AG08396 (cell line): ENCODE results near the gene PSMG3.
A peak's percentile ranks its signal among the peaks of the same experiment; 100 is the strongest.

Source experiments
- DNase-seq: peaks from one replicate; pipeline ENCODE4 v3.0.0; 2012; ENCODE audit warnings: low spot score, mixed read lengths

Gene PSMG3

DNA sequence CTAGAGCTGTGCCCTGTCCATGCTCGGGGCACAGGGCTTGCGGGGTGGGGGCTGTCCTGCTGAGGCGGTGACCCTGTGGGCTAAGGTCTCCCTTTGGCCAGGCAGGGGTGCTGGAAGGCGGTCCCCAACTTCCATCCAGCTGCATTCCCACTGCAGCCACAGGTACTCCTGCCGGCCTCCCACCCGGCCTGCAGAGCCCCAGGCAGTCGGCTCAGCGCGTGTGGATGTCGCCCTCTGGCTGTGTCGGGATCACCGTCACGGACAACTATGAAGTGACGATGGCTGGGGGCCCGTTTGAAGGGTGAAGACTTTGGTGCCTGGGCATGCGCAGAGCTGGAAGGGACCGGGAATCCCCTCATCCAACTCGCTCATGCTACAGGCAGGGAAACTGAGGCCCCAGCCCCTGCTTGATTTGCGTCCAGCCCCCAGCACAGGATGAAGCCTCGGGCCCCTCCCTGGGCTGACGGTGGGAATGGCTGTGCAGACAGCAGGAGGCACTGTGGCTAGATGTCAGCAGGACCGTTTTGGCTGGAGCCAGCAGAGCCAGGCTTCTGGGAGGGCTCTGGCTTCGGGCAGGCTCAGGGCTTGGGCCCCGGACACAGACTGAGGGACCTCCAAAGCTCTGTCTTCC is 11.5 kb downstream of the PSMG3 start:
- peak; percentile 29 for DNase-seq

DNA sequence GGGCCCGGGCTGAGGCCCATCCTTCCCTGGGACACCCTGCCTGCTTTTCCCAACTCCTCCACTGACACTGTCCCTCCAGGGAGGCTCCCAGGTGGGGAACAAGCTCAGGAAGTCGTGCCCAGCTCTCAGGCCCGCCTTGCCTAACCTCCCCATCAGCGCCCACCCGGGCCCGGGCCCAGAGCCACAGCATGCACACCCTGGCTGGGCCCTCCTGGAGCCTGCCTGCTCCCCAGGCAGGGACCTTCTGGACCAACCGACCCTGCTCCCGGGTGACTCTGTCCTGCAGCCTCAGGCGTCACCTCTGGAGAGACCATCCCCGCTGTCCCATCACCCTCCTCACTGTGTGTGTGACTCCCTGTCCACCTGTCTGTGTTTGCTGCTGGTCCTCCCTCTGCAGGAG is 12.1 kb downstream of the PSMG3 start:
- peak; percentile 16 for DNase-seq

DNA sequence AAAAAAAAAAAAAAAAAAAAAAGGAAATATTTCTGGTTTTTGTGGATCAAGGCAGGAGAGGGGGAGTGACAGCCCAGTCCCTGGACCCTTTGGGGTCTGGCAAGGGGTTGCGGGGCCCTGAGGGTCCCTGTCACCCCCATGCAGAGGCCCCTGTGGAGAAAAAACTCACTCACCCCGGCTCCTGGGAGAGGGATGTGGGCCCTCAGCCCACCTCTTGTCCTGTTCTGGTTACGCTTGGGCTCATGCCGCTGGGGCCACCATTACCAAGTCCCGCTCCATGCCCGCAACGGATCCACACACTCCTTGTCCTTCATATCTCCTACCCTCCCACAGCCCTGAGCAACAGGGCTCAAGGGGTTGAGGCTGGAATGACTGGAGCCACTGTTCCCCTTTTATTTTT is 12.8 kb downstream of the PSMG3 start:
- peak; percentile 7 for DNase-seq

DNA sequence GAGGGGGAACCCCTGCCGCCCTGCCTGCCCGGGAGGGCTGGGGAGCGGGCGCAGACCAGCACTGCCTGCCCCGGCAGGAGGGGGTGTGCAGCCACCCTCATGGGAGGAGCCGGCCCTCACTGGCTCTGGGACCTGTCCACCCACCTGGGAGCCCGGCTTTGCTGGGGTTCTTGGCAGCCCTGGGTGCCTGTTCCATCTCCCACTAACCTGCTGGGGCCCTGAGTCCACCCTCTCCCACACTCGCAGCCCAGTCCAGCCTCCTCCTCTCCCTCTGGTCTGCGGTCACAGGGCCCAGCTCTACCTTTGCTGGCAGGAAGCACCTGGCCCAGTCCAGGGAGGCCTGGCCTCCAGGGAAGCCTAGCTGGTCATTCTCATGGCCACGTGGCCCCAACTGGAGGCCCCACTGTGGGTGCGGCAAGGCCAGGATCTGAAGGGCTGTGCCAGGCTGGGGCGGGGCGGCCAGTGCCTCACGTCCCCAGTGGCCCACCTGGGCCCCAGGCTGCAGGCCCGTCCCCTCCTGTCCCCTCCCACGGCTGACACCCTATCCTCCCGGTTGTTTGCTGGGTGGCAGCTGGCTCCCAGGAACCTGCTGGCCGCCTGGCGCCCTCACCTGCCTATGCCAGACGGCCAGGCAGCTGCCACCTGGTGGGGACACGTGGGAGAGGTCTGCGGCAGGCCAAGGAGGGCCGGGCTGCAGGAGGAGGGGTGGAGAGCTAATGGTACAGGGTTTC is 13.9 kb downstream of the PSMG3 start, which contains the start of gene TMEM184A:
TSS of gene TMEM184A (minus strand) at position 393 of the 731 bp plus-strand sequence. CDS start 721 bp downstream, outside the sequence.
- DNase-seq, result peak; percentile 27

DNA sequence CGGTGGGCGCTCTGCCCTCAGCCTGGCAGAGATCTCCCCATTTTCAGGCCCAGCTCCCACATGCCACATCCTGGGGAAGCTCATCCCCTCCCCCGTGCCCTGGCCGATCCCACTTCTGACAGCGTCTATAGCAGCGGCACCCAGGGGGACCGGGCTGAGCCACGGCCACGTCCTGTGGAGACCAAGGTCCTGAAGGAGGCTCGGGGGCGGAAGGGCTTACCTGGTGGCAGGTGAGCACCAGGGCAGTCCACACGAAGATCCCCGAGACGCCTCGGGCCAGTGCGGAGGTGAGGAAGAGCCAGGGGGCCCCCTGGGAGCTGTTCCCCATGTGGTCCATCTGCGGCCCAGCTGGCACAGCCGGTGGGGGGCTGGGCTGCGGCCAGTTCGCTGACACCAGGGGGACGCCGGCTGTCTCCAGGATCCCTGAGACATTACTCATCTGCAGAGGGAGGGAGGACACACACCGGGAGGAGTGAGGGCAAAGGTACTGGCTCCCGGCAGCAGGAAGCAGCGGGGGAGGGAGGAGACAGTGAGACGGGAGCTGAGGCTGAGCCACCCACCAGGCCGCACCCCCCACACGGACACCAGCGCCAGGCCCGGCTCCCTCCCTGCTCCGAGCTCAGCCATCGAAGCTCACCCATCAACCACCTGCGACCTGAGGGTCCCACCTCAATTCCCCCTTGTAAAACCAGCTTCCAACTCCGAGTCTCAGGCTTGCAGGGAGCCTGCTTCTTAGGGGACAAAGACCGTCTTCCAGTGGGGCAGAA is 14.6 kb downstream of the PSMG3 start:
- peak; percentile 93 for DNase-seq

DNA sequence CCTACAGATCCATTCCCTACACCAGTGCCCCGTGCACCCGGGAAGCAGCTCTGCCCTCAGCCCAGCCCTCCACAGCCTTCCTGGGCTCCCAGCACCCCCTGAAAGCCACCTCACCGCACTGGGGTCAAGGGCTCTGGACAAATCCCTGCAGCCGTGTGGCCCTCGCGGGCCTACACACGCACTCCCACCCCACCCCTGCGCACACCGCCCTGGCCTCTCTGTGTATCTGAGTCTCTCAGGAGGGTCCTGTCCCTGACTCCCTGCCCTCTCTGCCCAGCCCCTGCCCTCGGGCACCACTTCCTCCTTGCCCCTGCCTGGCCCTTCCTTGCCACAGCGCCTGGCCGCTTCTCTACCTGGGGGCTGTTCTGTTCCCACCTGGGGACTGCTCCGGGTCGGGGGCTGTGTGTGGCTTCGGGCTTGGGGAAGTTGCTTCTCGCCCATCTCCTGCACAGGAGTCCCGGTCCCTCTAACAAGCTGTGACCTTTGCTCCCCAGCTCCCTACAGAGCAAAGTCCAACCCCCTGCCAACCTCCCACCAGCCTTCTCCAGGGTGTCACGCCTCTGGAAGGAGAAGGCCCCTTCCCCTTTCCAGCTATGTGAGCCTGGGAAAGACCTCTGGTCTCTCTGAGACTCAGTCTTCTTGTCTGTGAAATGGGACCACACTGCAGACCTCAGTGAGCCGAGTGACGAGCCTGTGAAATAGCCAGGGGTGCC is 15.3 kb downstream of the PSMG3 start:
- no peak for DNase-seq

DNA sequence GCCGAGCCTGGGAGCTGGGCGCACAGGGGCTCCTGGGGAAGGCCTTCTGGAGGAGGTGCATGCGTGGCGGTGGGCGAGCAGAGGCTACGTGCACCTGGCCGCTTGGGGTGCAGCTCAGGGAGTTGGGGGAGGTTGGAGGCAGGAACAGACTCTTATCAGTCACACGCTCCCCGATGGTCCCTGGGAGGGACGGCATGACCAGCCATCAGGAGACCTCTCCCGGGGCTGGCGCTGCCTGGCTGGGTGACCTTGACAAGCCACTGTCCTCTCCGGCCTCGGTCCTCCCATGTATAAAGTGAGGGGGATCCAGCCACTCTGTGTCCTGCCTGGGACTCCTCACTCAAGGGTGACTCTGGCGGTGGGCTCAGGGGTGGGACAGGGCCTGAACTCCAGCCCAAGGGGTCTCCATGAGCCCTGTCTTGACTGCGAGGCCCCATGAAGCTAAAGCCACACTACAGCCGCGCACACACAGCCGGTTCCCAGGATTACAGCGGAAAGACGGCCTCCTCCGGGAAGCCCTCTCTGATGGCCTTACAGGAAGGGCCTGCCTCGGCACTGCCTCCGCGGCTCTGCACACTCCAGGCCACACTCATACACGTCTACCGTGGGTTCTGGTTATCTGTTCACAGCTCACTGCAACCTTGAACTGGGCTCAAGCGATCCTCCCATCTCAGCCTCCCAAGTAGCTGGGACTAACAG is 16.2 kb downstream of the PSMG3 start:
- DNase-seq, result no peak

DNA sequence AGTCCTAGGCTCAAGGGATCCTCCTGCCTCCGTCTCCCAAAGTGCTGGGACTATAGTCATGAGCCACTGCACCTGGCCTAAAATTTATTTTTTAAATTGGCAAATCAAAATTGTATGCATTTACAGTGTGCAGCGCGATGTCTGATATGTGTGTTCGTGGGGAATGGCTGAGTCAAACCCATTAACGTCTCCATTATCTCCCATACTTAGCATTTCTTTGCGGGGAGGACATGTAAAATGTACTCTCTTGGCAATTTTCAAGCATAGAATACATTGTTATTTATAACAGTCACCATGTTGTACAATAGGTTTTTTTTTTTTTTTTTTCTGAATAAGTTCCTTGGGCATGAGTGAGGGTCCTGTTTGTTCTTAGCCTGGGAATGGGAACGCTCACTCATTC is 17.6 kb downstream of the PSMG3 start:
- no peak for DNase-seq

DNA sequence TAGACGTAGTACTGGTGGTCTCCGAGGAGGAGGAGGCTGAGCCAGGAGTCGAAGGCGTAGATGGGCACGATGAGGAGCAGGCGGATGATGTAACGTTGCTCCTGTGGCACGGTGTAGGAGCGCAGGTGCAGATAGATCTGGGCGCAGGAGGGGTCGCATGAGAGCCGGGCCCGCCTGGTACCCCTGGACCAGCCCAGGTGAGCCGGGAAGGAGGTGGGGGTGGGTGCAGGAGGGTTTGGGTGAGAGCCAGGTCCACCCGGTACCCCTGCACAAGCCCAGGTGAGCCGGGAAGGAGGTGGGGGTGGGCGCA is 19.0 kb downstream of the PSMG3 start:
- DNase-seq, result no peak

DNA sequence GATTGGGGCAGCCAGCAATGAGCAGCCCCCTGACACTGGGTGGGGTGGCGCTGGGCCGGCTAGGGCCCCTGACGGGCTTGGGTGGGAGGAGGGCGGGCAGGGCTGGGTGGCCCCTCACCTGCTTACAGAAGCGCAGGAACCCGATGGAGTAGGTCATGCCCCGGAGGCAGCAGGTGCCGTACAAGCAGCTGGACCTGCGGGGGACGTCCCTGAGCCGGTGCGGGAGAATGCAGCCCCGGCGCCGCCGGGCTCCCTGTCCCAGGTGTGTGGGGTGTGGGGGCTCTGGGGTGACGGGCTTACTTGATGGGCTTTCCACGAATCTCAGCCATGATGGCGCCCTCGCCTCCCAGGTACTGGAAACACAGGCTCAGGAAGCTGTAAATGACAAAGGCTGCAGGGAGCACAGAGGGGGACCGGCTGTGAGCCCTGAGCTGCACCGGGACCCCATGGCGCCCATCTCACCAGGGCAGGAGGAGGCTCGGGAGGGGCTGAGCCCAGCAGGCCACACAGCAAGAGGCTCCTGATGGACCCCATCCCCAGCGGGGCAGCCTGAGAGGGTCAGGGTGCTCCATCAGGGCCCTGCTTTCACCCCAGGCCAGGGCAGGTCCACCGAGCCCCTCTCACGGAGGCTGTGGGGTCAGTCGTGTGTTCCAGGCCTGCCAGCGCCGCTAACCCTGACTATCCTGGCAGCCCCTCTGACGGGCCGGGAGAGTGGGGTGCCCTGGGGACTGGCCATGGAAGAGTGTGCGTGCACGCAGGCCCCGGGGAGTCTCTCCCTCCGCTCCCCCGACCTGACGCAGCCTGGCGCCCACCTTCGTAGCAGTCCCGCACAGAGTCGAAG is 19.6 kb downstream of the PSMG3 start:
- DNase-seq, result no peak

DNA sequence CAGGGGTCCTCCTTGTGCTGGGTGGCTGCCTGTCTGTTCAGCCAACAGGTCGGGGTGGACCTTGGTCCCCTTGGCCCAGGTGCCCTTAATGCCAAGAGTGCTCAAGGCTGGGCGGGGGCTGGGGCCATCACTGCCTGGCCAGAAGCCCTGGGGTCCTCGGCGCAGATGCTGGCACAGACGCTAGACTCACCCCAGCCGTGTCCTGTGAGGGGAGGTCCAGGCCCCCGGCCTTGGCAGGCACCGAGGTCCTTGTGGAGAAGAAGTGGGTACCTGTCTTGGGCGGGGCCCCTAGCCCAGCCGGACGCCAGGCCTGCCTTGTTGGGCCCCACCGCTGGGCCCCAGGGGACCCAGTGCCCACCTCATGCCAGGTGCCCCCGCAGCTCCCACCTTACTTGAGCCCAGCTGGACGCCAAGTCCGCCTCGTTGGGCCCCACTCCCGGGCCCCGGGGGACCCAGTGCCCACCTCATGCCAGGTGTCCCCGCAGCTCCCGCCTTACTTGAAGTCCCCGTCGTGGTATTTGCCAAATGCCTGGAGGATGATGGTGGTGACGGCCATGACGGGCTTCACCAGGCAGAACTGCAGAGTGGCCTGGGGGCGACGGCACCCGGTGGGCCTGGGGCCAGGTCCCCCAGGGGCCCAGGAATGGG is 20.4 kb downstream of the PSMG3 start:
- DNase-seq, result no peak

DNA sequence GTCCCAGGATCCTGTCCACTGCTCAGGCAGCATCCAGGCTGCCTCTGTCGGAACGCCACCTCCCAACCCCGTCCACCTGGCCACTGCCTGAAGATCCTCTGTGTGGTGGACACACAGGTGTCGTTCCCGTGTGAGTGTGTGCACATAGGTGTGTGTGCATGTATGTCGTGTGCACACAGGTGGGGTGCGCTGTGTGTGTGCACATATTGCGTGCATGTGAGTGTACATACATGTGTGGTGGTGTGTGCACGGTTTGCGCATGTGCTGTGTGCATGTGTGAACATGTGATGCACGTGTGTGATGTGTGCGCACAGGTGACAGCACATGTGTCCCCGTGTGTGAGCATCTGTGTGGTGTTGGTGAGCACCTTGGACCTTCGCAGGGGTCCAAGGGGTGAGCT is 20.9 kb downstream of the PSMG3 start:
- DNase-seq, result no peak

DNA sequence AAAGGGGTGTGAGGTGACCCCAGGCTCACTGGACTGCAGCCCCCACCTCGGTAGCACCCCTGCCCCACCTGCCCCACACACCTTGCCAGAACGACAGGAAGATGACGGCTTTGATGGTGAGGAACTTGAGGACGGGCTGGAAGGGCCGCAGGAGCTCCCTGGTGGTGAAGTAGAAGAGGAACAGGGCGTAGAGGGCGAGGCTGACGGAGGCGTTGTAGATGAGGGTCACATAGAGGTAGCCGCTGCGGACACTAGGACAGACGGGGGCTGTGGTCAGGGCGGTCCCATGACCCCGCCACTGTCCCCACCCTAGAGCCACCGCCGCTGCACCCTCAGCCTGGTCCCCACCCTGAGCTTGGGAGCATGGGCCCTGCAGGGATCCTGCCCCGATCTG is 21.4 kb downstream of the PSMG3 start:
- DNase-seq, result no peak

DNA sequence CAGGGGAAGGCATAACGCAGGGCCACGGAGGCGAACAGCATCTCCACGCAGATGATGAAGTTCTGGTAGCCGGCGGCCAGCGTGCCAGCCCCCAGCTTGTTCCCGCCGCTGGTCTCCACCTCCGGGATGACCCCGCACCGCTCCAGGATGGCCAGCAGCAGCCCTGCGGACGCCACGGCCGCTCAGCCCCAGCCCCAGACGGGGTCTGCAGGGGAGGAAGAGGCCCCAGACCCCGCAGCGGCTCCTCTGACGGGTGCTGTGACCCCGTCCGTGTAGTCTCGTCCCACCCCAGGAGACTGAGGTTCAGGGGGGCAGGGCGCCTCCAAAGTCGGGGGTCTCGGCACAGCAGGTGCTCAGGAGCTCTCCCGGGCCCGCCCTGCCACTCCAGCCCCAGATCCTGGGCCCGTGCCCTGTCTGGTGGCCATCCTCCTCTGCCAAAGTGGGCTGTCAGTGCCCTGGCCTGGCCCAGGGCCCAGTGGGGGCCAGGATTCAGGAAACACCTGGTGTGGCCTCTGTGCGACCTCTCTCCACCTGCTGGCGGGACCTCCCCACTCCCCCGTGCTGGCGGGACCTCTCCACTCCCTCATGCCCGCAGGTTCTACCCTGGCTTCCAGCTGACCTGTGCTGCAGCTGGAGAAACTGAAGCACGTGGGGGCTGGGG is 21.9 kb downstream of the PSMG3 start:
- no peak for DNase-seq

DNA sequence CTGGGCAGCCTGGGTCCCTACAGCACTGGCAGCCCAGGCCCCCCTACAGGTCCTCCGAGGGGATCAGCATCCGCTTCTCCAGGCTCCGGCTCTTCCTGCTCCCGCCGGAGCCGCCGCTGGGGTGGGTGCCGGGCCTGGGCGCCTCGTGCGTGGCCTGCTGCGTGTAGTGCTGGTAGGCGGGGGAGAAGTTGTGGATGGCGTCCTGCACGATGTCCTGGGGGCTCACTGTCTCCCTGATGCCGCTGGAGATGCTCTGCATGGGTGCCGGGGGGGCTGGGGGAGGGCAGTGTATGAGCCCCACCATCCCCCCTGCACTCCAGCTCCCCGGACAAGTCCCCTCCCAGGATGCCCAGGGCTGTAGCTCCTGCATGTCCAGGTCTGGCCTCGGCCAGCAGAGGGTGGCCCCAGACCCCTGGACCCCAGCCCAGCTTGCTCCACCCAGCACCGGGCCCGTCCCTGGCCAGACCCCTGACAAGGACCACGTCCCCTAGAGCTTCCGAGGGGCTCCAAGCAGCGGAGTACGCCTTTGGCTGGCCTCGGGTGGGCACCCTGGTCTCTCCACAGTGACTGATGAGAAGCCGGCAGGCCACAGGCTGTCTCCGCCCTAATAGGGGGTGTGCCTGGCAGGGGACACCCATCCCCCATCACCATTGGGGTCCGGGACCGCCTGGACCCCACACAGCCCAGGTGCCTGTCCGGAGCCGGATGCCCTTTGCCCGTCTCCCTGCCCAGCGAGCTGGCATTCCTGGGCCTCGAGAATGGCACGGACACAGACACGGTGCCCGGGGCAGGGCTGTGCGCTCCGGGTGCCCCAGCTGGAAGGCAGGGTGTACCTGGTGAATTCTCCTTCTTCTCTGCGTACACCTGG is 22.7 kb downstream of the PSMG3 start:
- no peak for DNase-seq

DNA sequence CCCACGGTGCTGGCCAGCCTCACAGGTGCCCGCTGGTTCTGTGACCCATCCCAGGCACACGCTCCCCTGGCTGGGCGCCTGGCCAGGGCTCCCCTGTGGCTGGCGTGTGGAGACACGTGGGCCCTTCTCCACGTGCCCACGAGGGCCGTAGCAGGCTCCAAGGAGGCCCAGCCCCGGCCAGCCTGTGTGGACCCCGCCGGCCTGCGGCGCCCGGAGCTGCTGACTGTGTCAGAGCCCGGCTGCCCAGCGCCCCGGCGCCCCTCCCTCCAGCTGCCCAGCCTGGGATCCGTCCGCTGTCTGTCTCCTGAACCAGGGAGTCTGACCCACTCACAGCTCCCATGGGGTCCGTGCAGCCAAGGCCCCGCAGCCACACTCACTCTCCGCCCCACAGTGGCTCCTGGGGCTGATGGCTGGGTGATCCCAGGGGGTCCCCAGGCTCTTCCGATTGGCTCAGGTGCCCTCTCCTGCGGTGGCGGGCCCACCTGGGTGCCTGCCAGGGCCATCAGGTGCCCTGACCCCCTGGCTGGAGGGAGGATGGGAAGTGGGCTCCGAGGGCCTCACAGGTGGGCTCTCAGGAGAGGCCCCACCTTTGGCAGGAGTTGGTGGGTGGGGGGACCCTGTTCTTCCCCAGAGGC is 23.4 kb downstream of the PSMG3 start:
- no peak for DNase-seq

DNA sequence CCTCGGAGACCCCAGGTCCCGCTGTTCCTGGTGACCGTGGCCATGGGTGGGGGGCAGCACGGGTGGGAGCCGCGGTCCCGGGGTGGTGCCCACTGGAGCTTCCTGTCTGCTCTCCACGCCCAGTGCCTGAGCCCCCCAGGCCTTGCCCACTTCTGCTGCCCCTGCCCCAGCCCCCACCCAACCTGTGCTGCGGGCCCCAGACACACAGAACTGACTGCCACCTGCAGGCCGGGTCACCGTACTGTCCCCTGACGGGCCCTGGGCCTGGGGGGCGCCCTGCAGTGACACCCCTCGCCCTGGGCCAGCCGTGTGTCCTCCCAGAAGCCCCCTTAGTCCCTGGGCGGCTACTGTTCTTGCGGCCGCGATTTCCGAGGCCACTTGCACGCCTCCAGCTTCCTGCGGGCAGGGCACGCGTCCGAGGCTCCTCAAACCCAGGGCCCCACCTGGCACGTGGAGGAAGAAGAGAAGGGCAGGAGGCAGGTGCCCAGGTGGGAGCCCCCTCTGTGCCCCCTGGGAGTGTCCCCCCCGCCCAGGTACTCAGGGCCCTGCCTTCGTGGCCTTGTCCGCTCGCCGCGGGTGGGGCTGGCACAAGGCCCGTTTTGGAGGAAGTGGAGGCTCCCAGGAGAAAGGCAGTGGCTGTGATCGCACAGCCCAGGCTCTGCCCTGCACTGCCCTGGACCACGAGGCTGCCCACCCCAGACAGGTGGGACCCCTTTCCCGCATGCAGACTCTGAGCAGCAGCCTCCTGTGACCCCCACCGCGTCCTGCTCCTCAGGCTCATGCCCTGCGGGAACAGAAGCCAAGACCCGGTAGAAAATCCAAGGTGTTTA is 24.2 kb downstream of the PSMG3 start:
- no peak for DNase-seq
